Measurements from ENCODE around the gene SHISA8. TPM values are rescaled to one million over a fixed set of nuclear protein-coding genes. Genes with fewer than 3 reads are reported as not detected.

Gene SHISA8
- polyA plus RNA-seq, 3 donors from 2014 or later, result not detected

GRCh38 chr22:41940832-41941765, 26.2 kb upstream of the SHISA8 start:
- peaks cover 24 to 28% of the 10 kb centered on the region in 2 donors for H3K4me1 Mint-ChIP-seq
- peak; percentile 77 to 86 (median 79) for DNase-seq
- no peaks in the 10 kb centered on the region for H3K9me3 Mint-ChIP-seq
- H3K4me3 Mint-ChIP-seq, result peak overlapping the region in 2 of 5 donors; percentile 62 to 89
- H3K36me3 Mint-ChIP-seq, result no peaks in the 10 kb centered on the region
- peaks cover 9 to 23% (median 15%) of the 10 kb centered on the region in 3 donors for H3K27me3 Mint-ChIP-seq (ENCODE audit: low read depth in 3 of 3)
- peak overlapping the region; percentile 76 to 100 (median 85) for H3K27ac Mint-ChIP-seq

GRCh38 chr22:41939981-41940831, 25.3 kb upstream of the SHISA8 start:
- Mint-ChIP-seq H3K36me3 (no peaks in the 10 kb centered on the region), H3K27me3 (ENCODE audit: low read depth in 3 of 3) (peaks cover 9 to 21% (median 15%) of the 10 kb centered on the region in 3 donors), H3K27ac (peak overlapping the region; percentile 84 to 100 (median 90)), H3K4me3 (peak overlapping the region in 3 of 5 donors; percentile 39 to 89 (median 65)), H3K4me1 (peaks cover 18 to 21% of the 10 kb centered on the region in 2 donors), H3K9me3 (no peaks in the 10 kb centered on the region)
- peak; percentile 43 to 89 (median 58) for DNase-seq

- Mint-ChIP-seq H3K9me3 (no peaks in the 10 kb centered on the region), H3K27me3 (ENCODE audit: low read depth in 3 of 3) (peaks cover 9 to 20% (median 15%) of the 10 kb centered on the region in 3 donors), H3K4me1 (peaks cover 15 to 21% of the 10 kb centered on the region in 2 donors), H3K36me3 (no peaks in the 10 kb centered on the region), H3K27ac (no peak overlapping the region), H3K4me3 (no peak overlapping the region)
- DNase-seq, result no peak
These were observed 22.0 kb upstream of the SHISA8 start for GRCh38 chr22:41936894-41937169.

- Mint-ChIP-seq H3K9me3 (no peaks in the 10 kb centered on the region), H3K4me1 (peaks cover 8 to 12% of the 10 kb centered on the region in 2 donors), H3K36me3 (no peaks in the 10 kb centered on the region), H3K27me3 (ENCODE audit: low read depth in 3 of 3) (peaks cover 9 to 13% (median 11%) of the 10 kb centered on the region in 3 donors), H3K4me3 (no peak overlapping the region), H3K27ac (no peak overlapping the region)
- DNase-seq, result no peak
These were observed 20.6 kb upstream of the SHISA8 start for GRCh38 chr22:41935509-41935908.

- peaks cover 6 to 7% of the 10 kb centered on the region in 2 donors for H3K4me1 Mint-ChIP-seq
- no peaks in the 10 kb centered on the region for H3K36me3 Mint-ChIP-seq
- peaks cover 7 to 12% (median 8%) of the 10 kb centered on the region in 3 donors for H3K27me3 Mint-ChIP-seq (ENCODE audit: low read depth in 3 of 3)
- no peaks in the 10 kb centered on the region for H3K9me3 Mint-ChIP-seq
- no peak overlapping the region for H3K4me3 Mint-ChIP-seq
- DNase-seq, result no peak
- H3K27ac Mint-ChIP-seq, result no peak overlapping the region
These were observed 20.1 kb upstream of the SHISA8 start for GRCh38 chr22:41935015-41935351.

- H3K36me3 Mint-ChIP-seq, result no peaks in the 10 kb centered on the region
- H3K4me1 Mint-ChIP-seq, result peaks cover 2% of the 10 kb centered on the region in 2 donors
- H3K9me3 Mint-ChIP-seq, result no peaks in the 10 kb centered on the region
- no peak for DNase-seq
- no peak overlapping the region for H3K4me3 Mint-ChIP-seq
- H3K27ac Mint-ChIP-seq, result no peak overlapping the region
- H3K27me3 Mint-ChIP-seq (ENCODE audit: low read depth in 3 of 3), result peaks cover 2 to 7% (median 3%) of the 10 kb centered on the region in 3 donors
These were observed 19.6 kb upstream of the SHISA8 start for GRCh38 chr22:41934284-41935014.

- H3K9me3 Mint-ChIP-seq, result no peaks in the 10 kb centered on the region
- H3K36me3 Mint-ChIP-seq, result no peaks in the 10 kb centered on the region
- H3K4me3 Mint-ChIP-seq, result no peak overlapping the region
- no peaks in the 10 kb centered on the region for H3K4me1 Mint-ChIP-seq
- H3K27me3 Mint-ChIP-seq (ENCODE audit: low read depth in 3 of 3), result no peaks in the 10 kb centered on the region
- DNase-seq, result no peak
- H3K27ac Mint-ChIP-seq, result no peak overlapping the region
These were observed 18.7 kb upstream of the SHISA8 start for GRCh38 chr22:41933411-41934177.

- no peak for DNase-seq
- peaks cover 0 to 2% (median 2%) of the 10 kb centered on the region in 3 donors for H3K27me3 Mint-ChIP-seq (ENCODE audit: low read depth in 3 of 3)
- no peak overlapping the region for H3K4me3 Mint-ChIP-seq
- H3K4me1 Mint-ChIP-seq, result no peaks in the 10 kb centered on the region
- H3K9me3 Mint-ChIP-seq, result no peaks in the 10 kb centered on the region
- no peak overlapping the region for H3K27ac Mint-ChIP-seq
- H3K36me3 Mint-ChIP-seq, result no peaks in the 10 kb centered on the region
These were observed 17.5 kb upstream of the SHISA8 start for GRCh38 chr22:41932353-41932752.

GRCh38 chr22:41931701-41932269, 16.9 kb upstream of the SHISA8 start:
- Mint-ChIP-seq H3K36me3 (no peaks in the 10 kb centered on the region), H3K9me3 (no peaks in the 10 kb centered on the region), H3K4me1 (no peaks in the 10 kb centered on the region), H3K4me3 (no peak overlapping the region), H3K27me3 (ENCODE audit: low read depth in 3 of 3) (peaks cover 0 to 4% (median 2%) of the 10 kb centered on the region in 3 donors), H3K27ac (peak overlapping the region in 1 of 6 donors; percentile 14)
- no peak for DNase-seq

- Mint-ChIP-seq H3K27ac (no peak overlapping the region), H3K4me3 (no peak overlapping the region), H3K27me3 (ENCODE audit: low read depth in 3 of 3) (peaks cover 0 to 8% (median 5%) of the 10 kb centered on the region in 3 donors), H3K36me3 (no peaks in the 10 kb centered on the region), H3K4me1 (peaks cover 3 to 6% of the 10 kb centered on the region in 2 donors), H3K9me3 (no peaks in the 10 kb centered on the region)
- no peak for DNase-seq
These were observed 14.5 kb upstream of the SHISA8 start for GRCh38 chr22:41929418-41929810.

GRCh38 chr22:41928593-41929417, 13.9 kb upstream of the SHISA8 start:
- peak overlapping the region in 1 of 6 donors; percentile 53 for H3K27ac Mint-ChIP-seq
- H3K36me3 Mint-ChIP-seq, result no peaks in the 10 kb centered on the region
- peaks cover 3 to 6% of the 10 kb centered on the region in 2 donors for H3K4me1 Mint-ChIP-seq
- no peak overlapping the region for H3K4me3 Mint-ChIP-seq
- H3K9me3 Mint-ChIP-seq, result no peaks in the 10 kb centered on the region
- no peak for DNase-seq
- H3K27me3 Mint-ChIP-seq (ENCODE audit: low read depth in 3 of 3), result peaks cover 0 to 9% (median 5%) of the 10 kb centered on the region in 3 donors

GRCh38 chr22:41927813-41928212, 12.9 kb upstream of the SHISA8 start:
- H3K9me3 Mint-ChIP-seq, result no peaks in the 10 kb centered on the region
- H3K27ac Mint-ChIP-seq, result peak overlapping the region in 2 of 6 donors; percentile 51 to 53
- no peak for DNase-seq
- peak overlapping the region; percentile 17 to 53 (median 40) for H3K4me3 Mint-ChIP-seq
- H3K4me1 Mint-ChIP-seq, result peaks cover 3 to 6% of the 10 kb centered on the region in 2 donors
- H3K36me3 Mint-ChIP-seq, result no peaks in the 10 kb centered on the region
- H3K27me3 Mint-ChIP-seq (ENCODE audit: low read depth in 3 of 3), result peaks cover 2 to 11% (median 5%) of the 10 kb centered on the region in 3 donors
